H1 (cell line): Measurements from ENCODE around the gene NEB. TPM values are rescaled to one million over a fixed set of nuclear protein-coding genes. Genes with fewer than 3 reads are reported as not detected.

Experiments
- CTCF ChIA-PET: fragments of 300-600 bp; sonication (Branson Sonifier 250); formaldehyde crosslinking; loops from one replicate; lab custom pipeline; 2021; ENCODE audit not compliant: partially characterized antibody; lab: Charles Lee
- POLR2A ChIA-PET: fragments of 300-600 bp; sonication (Branson Sonifier 250); formaldehyde crosslinking; loops from one replicate; lab custom pipeline; 2021; ENCODE audit warnings: inconsistent platforms; ENCODE audit not compliant: partially characterized antibody; lab: Charles Lee
- DNase-seq, 2 experiments: peaks; one replicate each; pipeline versions ENCODE4 v3.0.0 to v3.0.0-alpha.2; 2010 to 2022; ENCODE audit warnings: low spot score in 2 of 2, low read depth in 1 of 2, mixed read lengths in 1 of 2
- FAIRE-seq: peaks from 2 replicates; lab custom pipeline; 2011; peaks lifted over from hg19 to GRCh38; lab: Jason Lieb, UNC
- H2AFZ ChIP-seq: 2 replicates; pipeline ENCODE4 v1.8.1; 2012; ENCODE audit warnings: low read length, inconsistent platforms
- H2AK5ac ChIP-seq: 2 replicates; pipeline ENCODE4 v1.6.1; 2013; ENCODE audit warnings: low read depth, low read length
- H2BK120ac ChIP-seq: replicated peaks from 2 replicates; pipeline ENCODE3; 2013; ENCODE audit warnings: low read depth, low read length, inconsistent platforms
- H2BK12ac ChIP-seq: 2 replicates; pipeline ENCODE4 v1.6.1; 2013; ENCODE audit warnings: low read depth, low read length
- H2BK15ac ChIP-seq: 2 replicates; pipeline ENCODE4 v1.6.1; 2013; ENCODE audit warnings: low read length
- H2BK20ac ChIP-seq: 2 replicates; pipeline ENCODE4 v1.6.1; 2013; ENCODE audit warnings: low read length
- H2BK5ac ChIP-seq: 2 replicates; pipeline ENCODE4 v1.6.1; 2013; ENCODE audit warnings: low read depth, low read length
- H3K14ac ChIP-seq: 2 replicates; pipeline ENCODE4 v1.6.1; 2013; ENCODE audit warnings: inconsistent platforms; ENCODE audit not compliant: insufficient read length
- H3K18ac ChIP-seq: 2 replicates; pipeline ENCODE4 v1.6.1; 2013; ENCODE audit warnings: low read length; ENCODE audit errors: extremely low read depth
- H3K23ac ChIP-seq: 2 replicates; pipeline ENCODE4 v1.6.1; 2013; ENCODE audit warnings: inconsistent platforms; ENCODE audit not compliant: insufficient read length
- H3K23me2 ChIP-seq: 2 replicates; pipeline ENCODE4 v1.6.1; 2013; ENCODE audit warnings: low read depth, low read length
- H3K27ac ChIP-seq: 2 replicates; pipeline ENCODE4 v1.6.1; 2011; ENCODE audit warnings: low read depth, low read length, inconsistent platforms
- H3K27me3 ChIP-seq, 4 experiments: replicated peaks in 1 of 4; 1 replicate in 1 of 4; 2 replicates in 3 of 4; pipeline versions ENCODE4 v1.6.1 to v1.8.1; 2011 to 2013; ENCODE audit warnings: low read length in 3 of 4, mild to moderate bottlenecking in 3 of 4, inconsistent platforms in 2 of 4, mixed read lengths in 2 of 4, moderate library complexity in 1 of 4; ENCODE audit not compliant: control insufficient read depth in 3 of 4, insufficient read depth in 3 of 4; ENCODE audit errors: extremely low read depth in 1 of 4
- H3K36me3 ChIP-seq, 4 experiments: 2 replicates each; pipeline versions ENCODE4 v1.6.1 to v1.8.1; 2011 to 2013; ENCODE audit warnings: mild to moderate bottlenecking in 4 of 4, low read length in 3 of 4, moderate library complexity in 2 of 4, control low read depth in 1 of 4, inconsistent platforms in 1 of 4; ENCODE audit not compliant: insufficient read depth in 4 of 4, control insufficient read depth in 2 of 4
- H3K4ac ChIP-seq: replicated peaks from 2 replicates; pipeline ENCODE3; 2013; ENCODE audit warnings: low read length, low read depth, mixed read lengths, inconsistent platforms; ENCODE audit not compliant: insufficient read length
- H3K4me1 ChIP-seq, 4 experiments: replicated peaks in 1 of 4; 1 replicate in 1 of 4; 2 replicates in 3 of 4; pipeline versions ENCODE4 v1.6.1 to v1.8.1; 2011 to 2013; ENCODE audit warnings: low read length in 3 of 4, inconsistent platforms in 2 of 4, mixed read lengths in 1 of 4; ENCODE audit not compliant: insufficient read depth in 4 of 4, control insufficient read depth in 3 of 4
- H3K4me2 ChIP-seq, 2 experiments: 2 replicates each; pipeline versions ENCODE4 v1.6.1 to v1.8.1; 2011 to 2013; ENCODE audit warnings: low read depth in 2 of 2, low read length in 2 of 2, control low read depth in 1 of 2, inconsistent platforms in 1 of 2, mild to moderate bottlenecking in 1 of 2; ENCODE audit not compliant: insufficient read depth in 1 of 2
- H3K4me3 ChIP-seq, 4 experiments: fragments of 200-600, 300-600 bp in 1 of 4; sonication (generic), shearing (Covaris generic), sonication (Bioruptor Twin) in 1 of 4; 2 replicates each; pipeline versions ENCODE4 v1.5.1 to v1.8.1; 2011 to 2016; ENCODE audit warnings: low read length in 4 of 4, low read depth in 3 of 4, control low read depth in 2 of 4, inconsistent platforms in 2 of 4, mild to moderate bottlenecking in 2 of 4, mixed read lengths in 1 of 4, moderate library complexity in 1 of 4; ENCODE audit not compliant: insufficient read depth in 2 of 4; ENCODE audit errors: extremely low read depth in 1 of 4
- H3K56ac ChIP-seq: replicated peaks from 2 replicates; pipeline ENCODE3; 2013; ENCODE audit warnings: low read depth, mild to moderate bottlenecking, mixed read lengths, low read length, inconsistent platforms; ENCODE audit not compliant: insufficient read length
- H3K79me1 ChIP-seq: 2 replicates; pipeline ENCODE4 v1.6.1; 2013; ENCODE audit warnings: low read depth, low read length, control low read depth
- H3K79me2 ChIP-seq, 2 experiments: 2 replicates each; pipeline versions ENCODE4 v1.6.1 to v1.8.1; 2012 to 2013; ENCODE audit warnings: low read length in 2 of 2, mild to moderate bottlenecking in 2 of 2, inconsistent platforms in 1 of 2; ENCODE audit not compliant: insufficient read depth in 2 of 2, control insufficient read depth in 1 of 2
- H3K9ac ChIP-seq, 4 experiments: replicated peaks in 1 of 4; 1 replicate in 1 of 4; 2 replicates in 3 of 4; pipeline versions ENCODE4 v1.6.1 to v1.8.1; 2011 to 2013; ENCODE audit warnings: low read depth in 3 of 4, low read length in 3 of 4, control low read depth in 2 of 4, mild to moderate bottlenecking in 2 of 4, moderate library complexity in 2 of 4, inconsistent platforms in 1 of 4; ENCODE audit errors: extremely low read depth in 1 of 4
- H3K9me3 ChIP-seq, 2 experiments: 2 replicates each; pipeline versions ENCODE4 v1.6.1 to v1.8.1; 2012 to 2013; ENCODE audit warnings: mild to moderate bottlenecking in 2 of 2, moderate library complexity in 2 of 2, control low read depth in 1 of 2, inconsistent platforms in 1 of 2, low read depth in 1 of 2, low read length in 1 of 2, mixed read lengths in 1 of 2; ENCODE audit not compliant: insufficient read depth in 2 of 2
- H4K20me1 ChIP-seq, 2 experiments: replicated peaks in 1 of 2; 2 replicates each; pipeline versions ENCODE3 to v1.8.1; 2011 to 2013; ENCODE audit warnings: inconsistent platforms in 2 of 2, low read length in 2 of 2, mild to moderate bottlenecking in 1 of 2; ENCODE audit not compliant: insufficient read depth in 2 of 2, control insufficient read depth in 1 of 2
- H4K5ac ChIP-seq: 2 replicates; pipeline ENCODE4 v1.6.1; 2013; ENCODE audit warnings: low read length, low read depth, mixed read lengths, inconsistent platforms; ENCODE audit not compliant: insufficient read length
- H4K8ac ChIP-seq: 2 replicates; pipeline ENCODE4 v1.8.0; 2013; ENCODE audit warnings: mild to moderate bottlenecking, moderate library complexity, low read length, inconsistent platforms; ENCODE audit not compliant: insufficient read depth; ENCODE audit errors: extremely low read depth
- H4K91ac ChIP-seq: replicated peaks from 2 replicates; pipeline ENCODE3; 2013; ENCODE audit warnings: low read length, mixed read lengths, inconsistent platforms; ENCODE audit not compliant: insufficient read length
- CTBP2 ChIP-seq: IDR thresholded peaks from 2 replicates; pipeline ENCODE4 v1.7.0; 2011; ENCODE audit warnings: borderline replicate concordance, mild to moderate bottlenecking, moderate library complexity, mixed read lengths, low read length; ENCODE audit not compliant: insufficient read depth, insufficient read length
- EP300 ChIP-seq, 2 experiments: IDR thresholded peaks; 1 replicate in 1 of 2; 2 replicates in 1 of 2; pipeline ENCODE4 v1.6.1; 2011 to 2012; ENCODE audit warnings: low read depth in 2 of 2, low read length in 2 of 2, mild to moderate bottlenecking in 2 of 2, borderline replicate concordance in 1 of 2, inconsistent platforms in 1 of 2, moderate library complexity in 1 of 2
- GTF2F1 ChIP-seq: IDR thresholded peaks from 2 replicates; pipeline ENCODE4 v1.6.1; 2012; ENCODE audit warnings: low read depth, low read length, improper control_type of control experiment, borderline replicate concordance
- HDAC2 ChIP-seq, 2 experiments: fragments of 300-600 bp in 1 of 2; sonication (generic) in 1 of 2; IDR thresholded peaks; 2 replicates each; pipeline ENCODE4 v1.6.1; 2011 to 2012; ENCODE audit warnings: low read depth in 2 of 2, low read length in 2 of 2, mild to moderate bottlenecking in 2 of 2, moderate library complexity in 2 of 2, borderline replicate concordance in 1 of 2, inconsistent platforms in 1 of 2
- HDAC6 ChIP-seq: IDR thresholded peaks from one replicate; pipeline ENCODE4 v1.7.1; 2012; ENCODE audit warnings: low read depth, mild to moderate bottlenecking, inconsistent platforms, low read length, moderate library complexity
- PHF8 ChIP-seq: fragments of 200-600 bp; sonication (generic); conservative IDR thresholded peaks from 2 replicates; pipeline ENCODE4 v1.7.1; 2012; ENCODE audit warnings: low read depth, mild to moderate bottlenecking, inconsistent platforms, low read length, moderate library complexity
- RFX5 ChIP-seq: IDR thresholded peaks from 2 replicates; pipeline ENCODE4 v1.6.1; 2011; ENCODE audit warnings: low read depth, low read length, improper control_type of control experiment, borderline replicate concordance
- RXRA ChIP-seq: IDR thresholded peaks from 2 replicates; pipeline ENCODE4 v1.6.1; 2011; ENCODE audit warnings: low read depth, mild to moderate bottlenecking, low read length, moderate library complexity; ENCODE audit not compliant: insufficient read depth
- SIN3A ChIP-seq, 2 experiments: IDR thresholded peaks in 1 of 2; conservative IDR thresholded peaks in 1 of 2; 2 replicates each; pipeline ENCODE4 v1.6.1; 2011 to 2012; ENCODE audit warnings: low read length in 2 of 2, improper control_type of control experiment in 1 of 2, low read depth in 1 of 2, mild to moderate bottlenecking in 1 of 2
- SUZ12 ChIP-seq: fragments of 200-600 bp; sonication (generic); IDR thresholded peaks from 2 replicates; pipeline ENCODE4 v1.6.1; 2012; ENCODE audit warnings: mild to moderate bottlenecking, inconsistent platforms, low read length, moderate library complexity, mixed read lengths
- WGBS, 2 experiments: shearing (Covaris generic) in 1 of 2; methylation state at CpG; one replicate each; pipeline versions ENCODE4 v1.1.6 to v1.1.7; 2013 to 2015; ENCODE audit warnings: low lambda C conversion rate in 2 of 2, mixed read lengths in 2 of 2, inconsistent platforms in 1 of 2, low coverage in 1 of 2, missing lambda C conversion rate in 1 of 2; ENCODE audit not compliant: insufficient replicate concordance in 2 of 2, insufficient coverage in 1 of 2, insufficient read length in 1 of 2; ENCODE audit errors: extremely low coverage in 1 of 2, missing lambda C conversion rate in 1 of 2; 5-methylcytosine and 5-hydroxymethylcytosine counted together
- polyA plus RNA-seq, 7 experiments: library from polyadenylated mRNA; depleted of rRNA in 3 of 7; stranded (reverse) in 5 of 7; unstranded in 2 of 7; fragments of >200 nt in 5 of 7; fragments of 200-250 nt in 2 of 7; gene quantifications; 1 replicate in 5 of 7; 2 replicates in 1 of 7; 4 replicates in 1 of 7; pipeline versions ENCODE4 v1.2.1 to v1.2.3, GENCODE V29; 2011 to 2013; ENCODE audit warnings: missing spikeins in 2 of 7, mixed read lengths in 2 of 7
- total RNA-seq: library from RNA; stranded (reverse); fragmentation: NEBNext Ultra II Directional; extraction: Animal tissue kit (Norgen Biotek cat#: 25700); gene quantifications from 2 replicates; pipeline ENCODE4 v1.2.1, GENCODE V29; 2021
- TF ChIP-seq, protein P1 (sequence below): IDR thresholded peaks from 2 replicates; pipeline ENCODE4 v1.6.1; 2012; ENCODE audit warnings: low read length, inconsistent platforms

Gene NEB
- total and polyA plus RNA-seq, 2 of the 8 experiments (the other 6 are each of a cell fraction or from before 2014, with no cell fraction given) = 1.4 to 2.5 TPM

DNA sequence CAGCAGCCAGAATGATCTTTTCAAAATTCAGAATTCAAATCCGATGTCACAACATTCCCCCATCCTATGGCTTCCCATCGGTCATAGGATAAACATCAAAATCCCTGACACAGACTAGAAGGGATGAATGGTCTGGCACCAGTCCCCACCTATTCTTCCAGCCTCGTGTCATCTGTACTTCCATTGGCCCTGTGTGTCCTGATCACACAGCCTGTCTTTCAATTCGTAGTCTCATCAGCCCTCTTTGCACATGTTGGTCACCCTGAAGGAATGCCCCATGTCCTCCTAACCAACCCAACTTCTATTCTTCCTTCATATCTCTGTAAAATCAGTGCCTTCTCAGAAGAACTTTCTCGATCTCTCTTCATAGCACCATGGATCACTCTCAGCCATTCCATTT lies 157.2 kb downstream of the NEB start:
- H3K27ac ChIP-seq = no peak overlapping the region
- TF ChIP-seq RXRA = no peak
- TF ChIP-seq GTF2F1 = no peak
- no peak for TF ChIP-seq HDAC2 (IDR thresholded peaks at IDR 0.05; ENCODE audit: borderline replicate concordance in 1 of 2, low read depth in 2 of 2, low read length in 2 of 2)
- TF ChIP-seq, protein P1, sequence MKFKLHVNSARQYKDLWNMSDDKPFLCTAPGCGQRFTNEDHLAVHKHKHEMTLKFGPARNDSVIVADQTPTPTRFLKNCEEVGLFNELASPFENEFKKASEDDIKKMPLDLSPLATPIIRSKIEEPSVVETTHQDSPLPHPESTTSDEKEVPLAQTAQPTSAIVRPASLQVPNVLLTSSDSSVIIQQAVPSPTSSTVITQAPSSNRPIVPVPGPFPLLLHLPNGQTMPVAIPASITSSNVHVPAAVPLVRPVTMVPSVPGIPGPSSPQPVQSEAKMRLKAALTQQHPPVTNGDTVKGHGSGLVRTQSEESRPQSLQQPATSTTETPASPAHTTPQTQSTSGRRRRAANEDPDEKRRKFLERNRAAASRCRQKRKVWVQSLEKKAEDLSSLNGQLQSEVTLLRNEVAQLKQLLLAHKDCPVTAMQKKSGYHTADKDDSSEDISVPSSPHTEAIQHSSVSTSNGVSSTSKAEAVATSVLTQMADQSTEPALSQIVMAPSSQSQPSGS = no peak
- no peak for TF ChIP-seq PHF8
- TF ChIP-seq CTBP2 = no peak
- no peak for TF ChIP-seq SUZ12
- no peak for TF ChIP-seq EP300 (IDR thresholded peaks at IDR 0.05; ENCODE audit: borderline replicate concordance in 1 of 2, low read depth in 2 of 2, low read length in 2 of 2)
- no peak for TF ChIP-seq HDAC6
- no peak for TF ChIP-seq RFX5
- no peak for TF ChIP-seq SIN3A (conservative IDR thresholded peaks at IDR 0.05 in 1 of 2, IDR thresholded peaks at IDR 0.05 in 1 of 2; ENCODE audit: low read depth in 1 of 2, low read length in 2 of 2)

More for the DNA sequence above, 157.2 kb downstream of the NEB start:
- H3K4ac ChIP-seq = no peak overlapping the region
- no peaks in the 10 kb centered on the region for H3K23me2 ChIP-seq
- no peak overlapping the region for H3K4me3 ChIP-seq
- H2BK5ac ChIP-seq = no peak overlapping the region
- H2AK5ac ChIP-seq = no peak overlapping the region
- H4K20me1 ChIP-seq = no peaks in the 10 kb centered on the region
- H3K4me1 ChIP-seq = no peaks in the 10 kb centered on the region
- H2BK120ac ChIP-seq = no peak overlapping the region
- ChIA-PET POLR2A (no interaction called here), CTCF (interaction anchor here (0.6 to 0.7 kb wide), 2 partner anchors 45 to 449 kb away, joined by 3 to 4 read pairs; no protein-coding TSS in a partner anchor)
- no peaks in the 10 kb centered on the region for H3K9me3 ChIP-seq
- H2BK15ac ChIP-seq = no peak overlapping the region
- H3K27me3 ChIP-seq = no peaks in the 10 kb centered on the region
- H3K56ac ChIP-seq = no peak overlapping the region
- FAIRE-seq = no peak
- H3K9ac ChIP-seq = no peak overlapping the region
- WGBS, 2 experiments = 86% methylated on average over 5 of the region's 5 CpGs; no CpG with 5 or more reads in 1 of the 2 experiments
- H4K8ac ChIP-seq = no peak overlapping the region
- H3K79me2 ChIP-seq = no peaks in the 10 kb centered on the region
- H2AFZ ChIP-seq = no peak overlapping the region
- DNase-seq = no peak
- no peak overlapping the region for H2BK20ac ChIP-seq
- no peak overlapping the region for H3K4me2 ChIP-seq
- no peak overlapping the region for H3K18ac ChIP-seq
- no peak overlapping the region for H3K23ac ChIP-seq
- no peaks in the 10 kb centered on the region for H3K36me3 ChIP-seq
- H3K79me1 ChIP-seq = no peaks in the 10 kb centered on the region
- no peak overlapping the region for H2BK12ac ChIP-seq
- H4K91ac ChIP-seq = no peak overlapping the region
- no peak overlapping the region for H4K5ac ChIP-seq
- no peak overlapping the region for H3K14ac ChIP-seq
